Suprapubic skin (tissue), 4 donors: ENCODE measurements around the gene SPP1. TPM values are rescaled to one million over a fixed set of nuclear protein-coding genes. Genes with fewer than 3 reads are reported as not detected.

Experiments used
- DNase-seq, 2 donors: peaks; one replicate each; pipeline ENCODE4 v3.0.0-alpha.2; 2019; ENCODE audit warnings: low spot score in 2 of 2
- H3K27ac ChIP-seq: fragments of 200-600 bp; sonication (generic); one replicate; pipeline ENCODE4 v1.5.1; 2019
- H3K27me3 ChIP-seq: fragments of 200-600 bp; sonication (generic); one replicate; pipeline ENCODE4 v1.5.1; 2019
- H3K36me3 ChIP-seq: fragments of 200-600 bp; sonication (generic); one replicate; pipeline ENCODE4 v1.5.1; 2019
- H3K4me1 ChIP-seq: fragments of 200-600 bp; sonication (generic); one replicate; pipeline ENCODE4 v1.5.1; 2019
- H3K4me3 ChIP-seq: fragments of 200-600 bp; sonication (generic); one replicate; pipeline ENCODE4 v1.5.1; 2019; ENCODE audit warnings: mild to moderate bottlenecking
- H3K9me3 ChIP-seq: fragments of 200-600 bp; sonication (generic); one replicate; pipeline ENCODE4 v1.5.1; 2019
- EP300 ChIP-seq: sonication (generic); formaldehyde crosslinking; IDR thresholded peaks from one replicate; pipeline ENCODE4 v1.6.1; 2017; ENCODE audit warnings: antibody characterized with exemption
- POLR2A ChIP-seq, 2 donors: fragments of 450-650 bp; IDR thresholded peaks; one replicate each; pipeline ENCODE4 v1.6.1; 2017; ENCODE audit warnings: antibody characterized with exemption in 2 of 2, mild to moderate bottlenecking in 2 of 2, moderate library complexity in 2 of 2
- POLR2AphosphoS5 ChIP-seq, 3 donors: sonication (generic); formaldehyde crosslinking; IDR thresholded peaks; one replicate each; pipeline ENCODE4 v1.6.1; 2017; ENCODE audit warnings: antibody characterized with exemption in 3 of 3
- WGBS: methylation state at CpG from one replicate; pipeline ENCODE4 v1.1.5; 2018; 5-methylcytosine and 5-hydroxymethylcytosine counted together
- total RNA-seq, 4 donors: library from RNA; depleted of rRNA; stranded (reverse); fragments of >200 nt; gene quantifications; one replicate each; pipeline ENCODE4 v1.1.0, GENCODE V29; 2016
- TF ChIP-seq, protein P1 (sequence below), 2 donors: fragments of 200-600 bp in 1 of 2; fragments of 450-650 bp in 1 of 2; sonication (generic) in 1 of 2; IDR thresholded peaks; one replicate each; pipeline ENCODE4 v1.5.1; 2016 to 2019; ENCODE audit warnings: antibody characterized with exemption in 2 of 2, mild to moderate bottlenecking in 1 of 2, moderate library complexity in 1 of 2

The SPP1 gene
- 10 to 100 TPM in 1 of 4 donors, 1 to 10 TPM in 2, not detected in 1; 2.0 to 11.3 (median 2.9) TPM for total RNA-seq

DNA sequence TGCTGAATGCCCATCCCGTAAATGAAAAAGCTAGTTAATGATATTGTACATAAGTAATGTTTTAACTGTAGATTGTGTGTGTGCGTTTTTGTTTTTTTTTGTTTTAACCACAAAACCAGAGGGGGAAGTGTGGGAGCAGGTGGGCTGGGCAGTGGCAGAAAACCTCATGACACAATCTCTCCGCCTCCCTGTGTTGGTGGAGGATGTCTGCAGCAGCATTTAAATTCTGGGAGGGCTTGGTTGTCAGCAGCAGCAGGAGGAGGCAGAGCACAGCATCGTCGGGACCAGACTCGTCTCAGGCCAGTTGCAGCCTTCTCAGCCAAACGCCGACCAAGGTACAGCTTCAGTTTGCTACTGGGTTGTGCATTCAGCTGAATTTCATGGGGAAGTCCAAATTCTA, at the start of gene SPP1:
Gene SPP1, plus strand, starts transcription at position 249 of the 400 bp plus-strand sequence. CDS start 1,182 bp downstream, outside the sequence.
- DNase-seq: no peak
- TF ChIP-seq POLR2A (IDR thresholded peaks at IDR 0.05) (no peak), POLR2AphosphoS5 (IDR thresholded peaks at IDR 0.05) (no peak), EP300 (no peak)
- TF ChIP-seq, protein P1, sequence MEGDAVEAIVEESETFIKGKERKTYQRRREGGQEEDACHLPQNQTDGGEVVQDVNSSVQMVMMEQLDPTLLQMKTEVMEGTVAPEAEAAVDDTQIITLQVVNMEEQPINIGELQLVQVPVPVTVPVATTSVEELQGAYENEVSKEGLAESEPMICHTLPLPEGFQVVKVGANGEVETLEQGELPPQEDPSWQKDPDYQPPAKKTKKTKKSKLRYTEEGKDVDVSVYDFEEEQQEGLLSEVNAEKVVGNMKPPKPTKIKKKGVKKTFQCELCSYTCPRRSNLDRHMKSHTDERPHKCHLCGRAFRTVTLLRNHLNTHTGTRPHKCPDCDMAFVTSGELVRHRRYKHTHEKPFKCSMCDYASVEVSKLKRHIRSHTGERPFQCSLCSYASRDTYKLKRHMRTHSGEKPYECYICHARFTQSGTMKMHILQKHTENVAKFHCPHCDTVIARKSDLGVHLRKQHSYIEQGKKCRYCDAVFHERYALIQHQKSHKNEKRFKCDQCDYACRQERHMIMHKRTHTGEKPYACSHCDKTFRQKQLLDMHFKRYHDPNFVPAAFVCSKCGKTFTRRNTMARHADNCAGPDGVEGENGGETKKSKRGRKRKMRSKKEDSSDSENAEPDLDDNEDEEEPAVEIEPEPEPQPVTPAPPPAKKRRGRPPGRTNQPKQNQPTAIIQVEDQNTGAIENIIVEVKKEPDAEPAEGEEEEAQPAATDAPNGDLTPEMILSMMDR (IDR thresholded peaks at IDR 0.05): no peak
- peaks cover 6% of the 10 kb centered on the region for H3K27me3 ChIP-seq
- H3K27ac ChIP-seq: no peak within 1 kb of the TSS
- WGBS: 24% methylated on average over 8 of the region's 8 CpGs
- no peaks in the 10 kb centered on the region for H3K4me1 ChIP-seq
- no peaks in the 10 kb centered on the region for H3K9me3 ChIP-seq
- no peak within 1 kb of the TSS for H3K4me3 ChIP-seq
- no peaks in the 10 kb centered on the region for H3K36me3 ChIP-seq

DNA sequence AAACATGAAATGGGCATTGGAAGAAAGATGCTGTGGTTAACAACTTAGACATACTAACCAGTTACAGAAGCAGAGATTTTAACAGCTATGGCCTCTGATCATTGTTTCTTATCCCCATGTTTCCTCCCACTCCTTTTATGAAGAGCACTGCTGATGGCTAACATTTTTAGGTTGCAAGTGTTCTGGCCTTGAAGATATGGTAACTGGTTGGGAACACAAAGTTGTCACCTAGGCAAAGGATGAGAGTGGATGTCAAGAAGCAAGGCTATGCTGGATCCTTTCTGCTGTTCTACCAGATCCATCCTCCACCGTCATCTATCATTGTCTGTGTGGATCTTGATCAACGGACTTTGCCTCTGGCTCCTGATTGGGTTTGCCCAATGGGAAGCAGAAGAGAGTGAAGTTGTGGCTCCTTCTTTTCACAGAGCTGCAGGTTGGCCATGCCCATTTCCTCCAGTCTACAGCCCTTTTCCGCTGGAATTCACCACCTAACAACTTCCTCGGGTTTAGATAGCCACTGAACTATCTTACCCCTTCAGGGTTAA, 48.9 kb upstream of the SPP1 start:
- no peak for TF ChIP-seq POLR2AphosphoS5 (IDR thresholded peaks at IDR 0.05)
- TF ChIP-seq POLR2A (IDR thresholded peaks at IDR 0.05): no peak
- TF ChIP-seq, protein P1 (IDR thresholded peaks at IDR 0.05): no peak
- TF ChIP-seq EP300: no peak
- H3K9me3 ChIP-seq: no peaks in the 10 kb centered on the region
- H3K4me3 ChIP-seq: no peak overlapping the region
- no peak for DNase-seq
- no peaks in the 10 kb centered on the region for H3K27me3 ChIP-seq
- no peak overlapping the region for H3K27ac ChIP-seq
- WGBS: 88% methylated on average over 4 of the region's 4 CpGs
- no peaks in the 10 kb centered on the region for H3K36me3 ChIP-seq
- H3K4me1 ChIP-seq: no peaks in the 10 kb centered on the region

DNA sequence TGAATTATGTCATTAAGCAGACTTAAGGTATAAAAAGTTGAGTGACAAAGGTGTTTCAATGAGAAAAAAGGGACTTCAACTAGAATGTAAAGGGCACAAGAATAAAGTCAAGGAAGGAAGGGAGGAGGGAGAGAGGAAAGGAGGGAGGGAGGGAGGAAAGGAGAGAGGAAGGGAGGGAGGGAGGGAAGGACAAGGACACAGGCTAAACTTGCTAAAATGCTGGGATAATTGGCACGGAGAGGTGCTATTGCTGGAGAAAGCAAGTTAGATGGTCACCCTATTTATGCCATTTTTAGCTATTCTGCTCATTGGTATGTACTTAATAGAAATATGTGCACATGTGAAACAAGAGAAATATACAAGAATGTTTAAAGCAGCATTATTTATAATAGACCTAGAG, 44.9 kb upstream of the SPP1 start:
- no peak overlapping the region for H3K27ac ChIP-seq
- no peak for TF ChIP-seq POLR2A (IDR thresholded peaks at IDR 0.05)
- no peak for TF ChIP-seq EP300
- TF ChIP-seq, protein P1 (IDR thresholded peaks at IDR 0.05): no peak
- no peak for TF ChIP-seq POLR2AphosphoS5 (IDR thresholded peaks at IDR 0.05)
- WGBS: 79% methylated on average over 1 of the region's 1 CpG
- H3K27me3 ChIP-seq: no peaks in the 10 kb centered on the region
- no peak for DNase-seq
- no peaks in the 10 kb centered on the region for H3K4me1 ChIP-seq
- no peaks in the 10 kb centered on the region for H3K36me3 ChIP-seq
- H3K4me3 ChIP-seq: no peak overlapping the region
- H3K9me3 ChIP-seq: peaks cover 9% of the 10 kb centered on the region

DNA sequence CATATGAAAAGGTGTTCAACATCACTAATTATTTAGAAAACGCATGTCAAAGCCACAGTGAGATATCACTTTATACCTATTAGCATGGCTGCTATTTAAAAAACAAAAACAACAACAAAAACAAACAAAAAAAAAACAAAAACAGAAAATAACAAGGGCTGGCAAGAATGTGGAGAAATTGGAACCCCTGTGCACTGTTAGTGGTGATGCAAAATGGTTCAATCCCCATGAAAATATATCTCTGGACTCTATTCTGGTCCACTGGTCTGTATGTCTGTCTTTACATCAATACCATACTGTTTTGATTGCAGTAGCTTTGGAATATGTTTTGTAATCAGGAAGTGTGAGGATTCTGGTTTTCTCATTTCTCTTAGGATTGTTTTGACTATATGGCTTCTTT, 43.6 kb upstream of the SPP1 start:
- Histone ChIP-seq H3K36me3 (no peaks in the 10 kb centered on the region), H3K27me3 (no peaks in the 10 kb centered on the region), H3K4me3 (no peak overlapping the region), H3K9me3 (peaks cover 9% of the 10 kb centered on the region), H3K27ac (no peak overlapping the region), H3K4me1 (no peaks in the 10 kb centered on the region)
- WGBS: 84% methylated on average over 1 of the region's 1 CpG
- TF ChIP-seq, protein P1 (IDR thresholded peaks at IDR 0.05): no peak
- no peak for DNase-seq

DNA sequence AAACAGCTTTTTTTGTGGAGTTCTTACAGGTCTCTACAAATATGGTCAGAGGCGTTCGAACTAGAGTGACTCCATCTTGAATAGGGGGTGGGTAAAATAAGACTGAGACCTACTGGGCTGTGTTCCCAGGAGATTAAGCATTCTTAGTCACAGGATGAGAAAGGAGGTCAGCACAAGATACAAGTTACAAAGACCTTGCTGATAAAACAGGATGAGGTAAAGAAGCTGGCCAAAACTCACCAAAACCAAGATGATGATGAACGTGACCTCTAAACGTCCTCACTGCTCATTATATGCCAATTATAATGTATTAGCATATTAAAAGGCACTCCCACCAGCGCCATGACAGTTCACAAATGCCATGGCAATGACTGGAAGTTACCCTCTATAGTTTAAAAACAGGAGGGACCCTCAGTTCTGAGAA, 42.8 kb upstream of the SPP1 start:
- Histone ChIP-seq H3K9me3 (peaks cover 9% of the 10 kb centered on the region), H3K4me3 (no peak overlapping the region), H3K4me1 (no peaks in the 10 kb centered on the region), H3K27me3 (no peaks in the 10 kb centered on the region), H3K36me3 (no peaks in the 10 kb centered on the region), H3K27ac (no peak overlapping the region)
- TF ChIP-seq POLR2AphosphoS5 (IDR thresholded peaks at IDR 0.05) (no peak), EP300 (no peak), POLR2A (IDR thresholded peaks at IDR 0.05) (no peak)
- TF ChIP-seq, protein P1 (IDR thresholded peaks at IDR 0.05): no peak
- 79% methylated on average over 5 of the region's 5 CpGs for WGBS
- DNase-seq: no peak
